Skeletal muscle tissue (tissue), 4 donors: ENCODE measurements around the gene CPEB3. TPM values are rescaled to one million over a fixed set of nuclear protein-coding genes. Genes with fewer than 3 reads are reported as not detected.

ENCODE experiments used
- H3K27ac ChIP-seq: one replicate; pipeline ENCODE4 v1.7.0; 2013; ENCODE audit warnings: mild to moderate bottlenecking, low read depth, low read length, inconsistent platforms
- H3K27me3 ChIP-seq, 3 donors: one replicate each; pipeline ENCODE4 v1.7.0; 2013; ENCODE audit warnings: low read length in 3 of 3; ENCODE audit not compliant: control insufficient read depth in 3 of 3, insufficient read depth in 3 of 3
- H3K36me3 ChIP-seq, 3 donors: one replicate each; pipeline ENCODE4 v1.7.0; 2013; ENCODE audit warnings: low read length in 3 of 3; ENCODE audit not compliant: control insufficient read depth in 3 of 3, insufficient read depth in 3 of 3
- H3K4me1 ChIP-seq, 3 donors: one replicate each; pipeline ENCODE4 v1.7.0; 2013; ENCODE audit warnings: low read length in 3 of 3, mild to moderate bottlenecking in 3 of 3; ENCODE audit not compliant: control insufficient read depth in 3 of 3, insufficient read depth in 3 of 3
- H3K4me3 ChIP-seq, 3 donors: one replicate each; pipeline ENCODE4 v1.7.0; 2013; ENCODE audit warnings: low read length in 3 of 3
- H3K9ac ChIP-seq, 3 donors: one replicate each; pipeline ENCODE4 v1.7.0; 2013; ENCODE audit warnings: low read length in 3 of 3, mild to moderate bottlenecking in 3 of 3, moderate library complexity in 2 of 3, low read depth in 1 of 3
- H3K9me3 ChIP-seq, 3 donors: one replicate each; pipeline ENCODE4 v1.7.0; 2013; ENCODE audit warnings: low read length in 3 of 3; ENCODE audit not compliant: control insufficient read depth in 3 of 3
- total RNA-seq: library from RNA; depleted of rRNA; stranded (reverse); fragments of >200 nt; gene quantifications from one replicate; pipeline ENCODE4 v1.2.3, GENCODE V29; 2014
- donor health status: Osteomylitis.

CPEB3 gene
- total RNA-seq, 1 donor from 2014 or later: 3.1 TPM

DNA sequence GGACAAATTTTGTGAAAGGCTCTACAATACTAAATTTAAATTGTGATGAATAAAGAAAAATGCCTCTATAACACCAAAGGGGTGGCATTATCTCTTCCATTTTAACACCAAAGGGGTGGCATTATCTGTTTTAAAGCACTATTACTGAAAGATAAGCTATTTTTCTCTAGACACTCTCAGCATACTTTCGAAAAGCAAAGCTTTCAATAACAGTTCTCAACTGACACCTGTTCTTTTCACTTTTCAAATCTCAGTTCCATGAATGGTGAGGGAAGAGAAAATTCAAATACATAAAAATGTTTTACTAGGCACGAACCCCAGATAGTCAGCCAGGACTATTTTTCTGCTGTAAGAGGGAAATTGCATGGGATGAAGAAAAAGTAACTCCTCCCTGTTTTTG, 103.8 kb downstream of the CPEB3 start:
- H3K36me3 ChIP-seq: no peaks in the 10 kb centered on the region
- peaks cover 0 to 6% (median 4%) of the 10 kb centered on the region in 3 donors for H3K4me1 ChIP-seq
- H3K4me3 ChIP-seq: no peak overlapping the region
- no peaks in the 10 kb centered on the region for H3K9me3 ChIP-seq
- no peak overlapping the region for H3K27ac ChIP-seq
- H3K27me3 ChIP-seq: no peaks in the 10 kb centered on the region
- no peak overlapping the region for H3K9ac ChIP-seq

DNA sequence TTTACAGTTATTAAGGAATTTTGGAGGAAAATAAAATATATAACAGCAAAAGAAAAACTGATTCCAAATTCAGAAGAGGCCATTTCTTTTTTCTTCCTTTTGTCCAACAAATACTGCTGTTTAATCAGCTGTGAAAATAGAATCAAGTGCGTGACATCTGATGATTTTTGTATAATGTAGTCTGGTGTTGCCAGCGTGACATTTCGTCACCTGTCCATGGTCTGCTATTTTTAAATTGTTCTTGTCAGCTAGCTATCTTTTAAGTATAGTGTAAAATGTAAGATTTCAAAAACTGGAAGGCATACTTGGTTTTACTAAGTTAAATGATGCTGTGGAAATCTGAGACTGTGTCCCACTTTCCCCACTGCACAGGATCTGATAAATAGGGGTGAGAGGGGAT, 105.9 kb downstream of the CPEB3 start:
- peaks cover 0 to 11% (median 4%) of the 10 kb centered on the region in 3 donors for H3K4me1 ChIP-seq
- no peaks in the 10 kb centered on the region for H3K27me3 ChIP-seq
- H3K9ac ChIP-seq: peak overlapping the region in 2 of 3 donors; percentile 2 to 41
- H3K4me3 ChIP-seq: peak overlapping the region in 1 of 3 donors; percentile 31
- H3K27ac ChIP-seq: peak overlapping the region; percentile 10
- no peaks in the 10 kb centered on the region for H3K36me3 ChIP-seq
- H3K9me3 ChIP-seq: no peaks in the 10 kb centered on the region

DNA sequence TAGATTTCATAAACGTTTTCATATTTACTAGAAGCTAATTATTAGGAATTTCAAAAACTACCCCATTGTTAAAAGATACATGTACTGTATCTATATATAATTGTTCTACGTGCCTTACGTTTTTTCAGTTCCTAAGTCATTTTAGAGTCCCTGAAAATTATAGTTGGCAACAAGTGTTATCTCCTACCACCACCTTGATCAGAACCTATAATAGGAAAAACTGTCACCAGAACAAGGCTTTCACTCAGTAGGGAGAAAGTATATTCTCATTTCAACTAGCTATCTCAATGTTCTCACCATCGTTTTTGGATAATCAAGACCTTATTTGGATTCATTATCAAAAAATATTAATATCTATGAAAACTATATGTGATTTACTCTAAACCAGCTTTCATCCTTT, 107.7 kb downstream of the CPEB3 start:
- H3K36me3 ChIP-seq: no peaks in the 10 kb centered on the region

GRCh38 chr10:92181575-92181974, 109.3 kb downstream of the CPEB3 start:
- Histone ChIP-seq H3K27me3 (no peaks in the 10 kb centered on the region), H3K36me3 (no peaks in the 10 kb centered on the region), H3K9ac (no peak overlapping the region), H3K9me3 (no peaks in the 10 kb centered on the region), H3K27ac (no peak overlapping the region), H3K4me1 (peaks cover 0 to 11% (median 4%) of the 10 kb centered on the region in 3 donors), H3K4me3 (no peak overlapping the region)

More for the DNA sequence above, 107.7 kb downstream of the CPEB3 start:
- Histone ChIP-seq H3K9ac (no peak overlapping the region), H3K27ac (no peak overlapping the region), H3K9me3 (no peaks in the 10 kb centered on the region), H3K4me1 (peaks cover 0 to 11% (median 4%) of the 10 kb centered on the region in 3 donors), H3K27me3 (no peaks in the 10 kb centered on the region), H3K4me3 (no peak overlapping the region)

DNA sequence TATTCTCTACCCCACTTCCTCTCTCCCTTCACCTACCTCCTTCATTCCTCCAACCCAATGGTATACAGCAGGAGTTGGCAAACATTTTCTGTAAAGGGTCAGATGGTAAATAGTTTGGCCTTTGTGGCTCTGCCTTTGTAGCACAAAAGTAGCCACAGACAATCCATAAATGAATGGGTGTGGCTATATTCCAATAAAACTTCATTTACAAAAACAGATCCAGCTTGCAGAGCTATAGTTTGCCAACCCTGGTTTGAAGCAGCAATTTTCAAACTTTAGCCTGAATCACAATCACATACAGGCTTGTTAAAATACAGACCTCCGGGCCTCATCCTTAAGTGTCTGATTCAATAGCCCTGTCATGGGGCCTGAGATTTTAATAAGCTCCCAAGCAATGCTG, 110.5 kb downstream of the CPEB3 start:
- Histone ChIP-seq H3K36me3 (no peaks in the 10 kb centered on the region), H3K9me3 (no peaks in the 10 kb centered on the region), H3K27me3 (no peaks in the 10 kb centered on the region), H3K9ac (no peak overlapping the region), H3K4me1 (peaks cover 0 to 9% (median 4%) of the 10 kb centered on the region in 3 donors), H3K4me3 (no peak overlapping the region), H3K27ac (no peak overlapping the region)

DNA sequence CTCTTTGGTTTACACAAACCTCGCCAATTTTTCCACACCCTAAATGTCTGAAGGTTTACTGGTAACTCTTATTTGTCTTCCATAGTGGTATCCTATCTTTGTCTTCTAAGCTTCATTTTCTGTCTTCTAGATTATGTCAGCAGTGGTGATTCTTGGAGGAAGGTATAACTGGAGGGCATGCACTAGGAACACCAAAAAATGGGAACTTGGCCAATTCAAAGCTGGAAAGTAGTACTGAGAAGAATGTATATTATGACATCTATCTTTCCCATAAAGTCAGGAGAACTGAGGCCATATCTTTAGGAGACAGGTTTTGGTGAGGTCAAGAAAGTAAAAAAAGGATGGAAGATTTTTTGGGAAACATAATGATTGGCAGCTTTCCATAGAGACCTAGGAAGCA, 113.3 kb downstream of the CPEB3 start:
- Histone ChIP-seq H3K27ac (no peak overlapping the region), H3K4me1 (peaks cover 0 to 4% (median 0%) of the 10 kb centered on the region in 3 donors), H3K9ac (no peak overlapping the region), H3K36me3 (no peaks in the 10 kb centered on the region), H3K27me3 (no peaks in the 10 kb centered on the region), H3K9me3 (no peaks in the 10 kb centered on the region), H3K4me3 (no peak overlapping the region)

DNA sequence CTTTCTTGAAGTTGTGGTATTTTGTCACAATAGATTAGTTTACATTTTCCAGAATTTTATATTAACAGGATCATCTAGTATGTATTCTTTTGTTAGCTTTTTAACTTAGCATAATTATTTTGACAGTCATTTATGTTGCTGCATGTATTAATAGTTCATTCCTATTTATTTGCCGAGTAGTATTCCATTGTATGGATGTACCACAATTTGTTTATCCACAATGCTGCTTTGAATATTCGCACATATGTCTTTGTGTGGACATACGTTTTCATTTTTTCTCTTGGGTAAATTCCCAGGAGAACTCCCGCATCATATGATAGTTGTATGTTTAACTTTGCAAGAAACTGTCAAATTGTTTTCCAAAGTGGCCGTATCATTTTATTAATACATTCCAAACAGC, 115.7 kb downstream of the CPEB3 start:
- Histone ChIP-seq H3K4me3 (no peak overlapping the region), H3K27ac (no peak overlapping the region), H3K4me1 (no peaks in the 10 kb centered on the region), H3K9me3 (no peaks in the 10 kb centered on the region), H3K9ac (no peak overlapping the region), H3K27me3 (no peaks in the 10 kb centered on the region), H3K36me3 (no peaks in the 10 kb centered on the region)

DNA sequence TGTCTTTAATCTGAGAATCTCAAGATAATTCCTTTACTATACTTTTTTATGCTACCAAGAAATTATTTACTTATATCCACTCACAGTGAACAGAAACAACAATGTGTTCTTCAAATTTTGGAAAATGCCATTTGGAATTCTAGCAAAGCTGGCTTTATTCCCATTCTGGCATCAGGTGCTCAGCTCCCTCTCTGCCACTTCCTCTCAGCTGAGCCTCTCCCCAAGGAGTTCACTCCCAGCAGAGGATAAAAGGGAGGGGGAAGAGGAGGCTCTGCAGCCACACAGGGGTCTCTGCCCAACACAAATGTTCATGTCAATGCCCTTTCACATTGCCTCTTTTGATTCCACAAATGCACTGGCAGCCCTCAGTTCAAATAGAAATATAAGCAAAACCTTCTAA, 116.9 kb downstream of the CPEB3 start:
- Histone ChIP-seq H3K27ac (no peak overlapping the region), H3K4me3 (no peak overlapping the region), H3K27me3 (no peaks in the 10 kb centered on the region), H3K9ac (no peak overlapping the region), H3K36me3 (no peaks in the 10 kb centered on the region), H3K9me3 (no peaks in the 10 kb centered on the region), H3K4me1 (no peaks in the 10 kb centered on the region)

- Histone ChIP-seq H3K27me3 (no peaks in the 10 kb centered on the region), H3K9ac (no peak overlapping the region), H3K27ac (no peak overlapping the region), H3K4me3 (no peak overlapping the region), H3K9me3 (peaks cover 0 to 6% (median 0%) of the 10 kb centered on the region in 3 donors), H3K36me3 (peaks cover 0 to 6% (median 6%) of the 10 kb centered on the region in 3 donors), H3K4me1 (peaks cover 0 to 3% (median 3%) of the 10 kb centered on the region in 3 donors)
These were observed 126.7 kb downstream of the CPEB3 start for GRCh38 chr10:92164036-92164696.

GRCh38 chr10:92162541-92162940, 128.3 kb downstream of the CPEB3 start:
- Histone ChIP-seq H3K9ac (no peak overlapping the region), H3K36me3 (peaks cover 0 to 6% (median 6%) of the 10 kb centered on the region in 3 donors), H3K27me3 (no peaks in the 10 kb centered on the region), H3K9me3 (peaks cover 0 to 6% (median 0%) of the 10 kb centered on the region in 3 donors), H3K27ac (no peak overlapping the region), H3K4me3 (no peak overlapping the region), H3K4me1 (peaks cover 0 to 3% (median 3%) of the 10 kb centered on the region in 3 donors)
